Activated T-cell treated with anti-CD3 and anti-CD28 coated beads, Interleukin-2, amount 50 U/mL, for 4 hours (primary cell): Measurements from ENCODE around the gene TMOD3. TPM values are rescaled to one million over a fixed set of nuclear protein-coding genes. Genes with fewer than 3 reads are reported as not detected.

Experiments
- ATAC-seq, 2 donors: fragments of 200-7000 bp; cut with Tn5 transposase; one replicate each; pipeline ENCODE4 v1.10.0; 2021
- DNase-seq: peaks from one replicate; pipeline ENCODE4 v3.0.0-alpha.2; 2020
- H3K27me3 Mint-ChIP-seq: one replicate; pipeline ENCODE4 v1.8.0; 2021; ENCODE audit warnings: low read depth, mixed read lengths
- H3K36me3 Mint-ChIP-seq: one replicate; pipeline ENCODE4 v1.8.0; 2022; ENCODE audit warnings: mixed read lengths; ENCODE audit not compliant: insufficient read depth
- H3K4me1 Mint-ChIP-seq: one replicate; pipeline ENCODE4 v1.8.0; 2021; ENCODE audit warnings: low read depth, mixed read lengths
- H3K4me3 Mint-ChIP-seq: one replicate; pipeline ENCODE4 v1.8.0; 2021; ENCODE audit warnings: mild to moderate bottlenecking, moderate library complexity, mixed read lengths
- H3K9me3 Mint-ChIP-seq: one replicate; pipeline ENCODE4 v1.8.0; 2021; ENCODE audit warnings: mixed read lengths
- total RNA-seq, 3 donors: library from RNA; stranded (reverse); gene quantifications; one replicate each; pipeline ENCODE4 v1.2.1, GENCODE V29; 2021

The TMOD3 gene
- total RNA-seq, 3 donors from 2014 or later, result 43.2 to 47.4 (median 46.3) TPM

GRCh38 chr15:51842265-51842664 is 12.8 kb downstream of the TMOD3 start:
- Mint-ChIP-seq H3K27me3 (no peaks in the 10 kb centered on the region), H3K4me1 (peaks cover 85% of the 10 kb centered on the region), H3K4me3 (no peak overlapping the region), H3K9me3 (no peaks in the 10 kb centered on the region), H3K36me3 (peaks cover 14% of the 10 kb centered on the region)
- DNase-seq (no peak), ATAC-seq (no peak)

- no peaks in the 10 kb centered on the region for H3K27me3 Mint-ChIP-seq
- peaks cover 81% of the 10 kb centered on the region for H3K4me1 Mint-ChIP-seq
- no peak overlapping the region for H3K4me3 Mint-ChIP-seq
- H3K9me3 Mint-ChIP-seq, result no peaks in the 10 kb centered on the region
- DNase-seq, result peak; percentile 7
- H3K36me3 Mint-ChIP-seq, result peaks cover 14% of the 10 kb centered on the region
- ATAC-seq, result peak; percentile 66 to 75
Observed at GRCh38 chr15:51842852-51843737, 13.6 kb downstream of the TMOD3 start.

GRCh38 chr15:51844747-51845426 is 15.4 kb downstream of the TMOD3 start:
- Mint-ChIP-seq H3K9me3 (no peaks in the 10 kb centered on the region), H3K4me3 (no peak overlapping the region)
- no peak for ATAC-seq

GRCh38 chr15:51846066-51846462 is 16.6 kb downstream of the TMOD3 start:
- no peak overlapping the region for H3K4me3 Mint-ChIP-seq
- H3K9me3 Mint-ChIP-seq, result no peaks in the 10 kb centered on the region
- no peaks in the 10 kb centered on the region for H3K27me3 Mint-ChIP-seq
- H3K36me3 Mint-ChIP-seq, result peaks cover 20% of the 10 kb centered on the region
- ATAC-seq, result no peak
- DNase-seq, result no peak
- H3K4me1 Mint-ChIP-seq, result peaks cover 79% of the 10 kb centered on the region

More at GRCh38 chr15:51844747-51845426, 15.4 kb downstream of the TMOD3 start:
- Mint-ChIP-seq H3K36me3 (peaks cover 20% of the 10 kb centered on the region), H3K27me3 (no peaks in the 10 kb centered on the region), H3K4me1 (peaks cover 79% of the 10 kb centered on the region)
- no peak for DNase-seq

GRCh38 chr15:51846463-51847230 is 17.2 kb downstream of the TMOD3 start:
- Mint-ChIP-seq H3K9me3 (no peaks in the 10 kb centered on the region), H3K4me1 (peaks cover 74% of the 10 kb centered on the region), H3K36me3 (peaks cover 20% of the 10 kb centered on the region), H3K4me3 (no peak overlapping the region), H3K27me3 (no peaks in the 10 kb centered on the region)
- DNase-seq, result no peak
- ATAC-seq, result peak; percentile 36 to 42

- Mint-ChIP-seq H3K36me3 (peaks cover 25% of the 10 kb centered on the region), H3K4me1 (peaks cover 73% of the 10 kb centered on the region), H3K4me3 (no peak overlapping the region), H3K27me3 (no peaks in the 10 kb centered on the region), H3K9me3 (no peaks in the 10 kb centered on the region)
- ATAC-seq, result no peak
- DNase-seq, result no peak
Observed at GRCh38 chr15:51848811-51849210, 19.4 kb downstream of the TMOD3 start.

- Mint-ChIP-seq H3K4me3 (no peak overlapping the region), H3K9me3 (no peaks in the 10 kb centered on the region), H3K27me3 (no peaks in the 10 kb centered on the region), H3K36me3 (peaks cover 24% of the 10 kb centered on the region), H3K4me1 (peaks cover 75% of the 10 kb centered on the region)
- no peak for DNase-seq
- no peak for ATAC-seq
Observed at GRCh38 chr15:51849860-51850259, 20.4 kb downstream of the TMOD3 start.

GRCh38 chr15:51853998-51854397 is 24.5 kb downstream of the TMOD3 start:
- ATAC-seq (no peak), DNase-seq (no peak)
- Mint-ChIP-seq H3K27me3 (no peaks in the 10 kb centered on the region), H3K36me3 (peaks cover 19% of the 10 kb centered on the region), H3K9me3 (no peaks in the 10 kb centered on the region), H3K4me3 (no peak overlapping the region), H3K4me1 (peaks cover 61% of the 10 kb centered on the region)

- Mint-ChIP-seq H3K4me1 (peaks cover 60% of the 10 kb centered on the region), H3K27me3 (no peaks in the 10 kb centered on the region), H3K36me3 (peaks cover 22% of the 10 kb centered on the region), H3K4me3 (no peak overlapping the region), H3K9me3 (no peaks in the 10 kb centered on the region)
- ATAC-seq (no peak), DNase-seq (no peak)
Observed at GRCh38 chr15:51855612-51856011, 26.2 kb downstream of the TMOD3 start.

- H3K4me1 Mint-ChIP-seq, result peaks cover 64% of the 10 kb centered on the region
Observed at GRCh38 chr15:51856714-51857380, 27.4 kb downstream of the TMOD3 start.

GRCh38 chr15:51861557-51862359 is 32.3 kb downstream of the TMOD3 start:
- H3K9me3 Mint-ChIP-seq, result no peaks in the 10 kb centered on the region
- peak; percentile 52 for DNase-seq
- ATAC-seq, result peak; percentile 86 to 91
- peaks cover 34% of the 10 kb centered on the region for H3K36me3 Mint-ChIP-seq
- H3K4me1 Mint-ChIP-seq, result peaks cover 64% of the 10 kb centered on the region
- H3K27me3 Mint-ChIP-seq, result no peaks in the 10 kb centered on the region
- peak overlapping the region; percentile 69 for H3K4me3 Mint-ChIP-seq

More at GRCh38 chr15:51856714-51857380, 27.4 kb downstream of the TMOD3 start:
- peaks cover 17% of the 10 kb centered on the region for H3K36me3 Mint-ChIP-seq
- no peaks in the 10 kb centered on the region for H3K27me3 Mint-ChIP-seq
- ATAC-seq (no peak), DNase-seq (no peak)
- H3K4me3 Mint-ChIP-seq, result no peak overlapping the region
- H3K9me3 Mint-ChIP-seq, result no peaks in the 10 kb centered on the region

- no peak for DNase-seq
- no peak for ATAC-seq
- Mint-ChIP-seq H3K4me3 (peak overlapping the region; percentile 19), H3K9me3 (no peaks in the 10 kb centered on the region), H3K36me3 (peaks cover 44% of the 10 kb centered on the region), H3K4me1 (peaks cover 59% of the 10 kb centered on the region), H3K27me3 (no peaks in the 10 kb centered on the region)
Observed at GRCh38 chr15:51863131-51863530, 33.7 kb downstream of the TMOD3 start.

- peaks cover 48% of the 10 kb centered on the region for H3K36me3 Mint-ChIP-seq
- peak overlapping the region; percentile 8 for H3K4me3 Mint-ChIP-seq
- no peaks in the 10 kb centered on the region for H3K27me3 Mint-ChIP-seq
- ATAC-seq (peak; percentile 59 to 60), DNase-seq (no peak)
- H3K4me1 Mint-ChIP-seq, result peaks cover 55% of the 10 kb centered on the region
- H3K9me3 Mint-ChIP-seq, result no peaks in the 10 kb centered on the region
Observed at GRCh38 chr15:51864408-51865056, 35.1 kb downstream of the TMOD3 start.
